NCI-H446 treated with DMSO at 0.1 percent for 48 hours (cell line): ENCODE results near the gene NFYC.

Source experiments
- DNase-seq: peaks from one replicate; lab custom pipeline; 2025; lab: John Stamatoyannopoulos, UW

NFYC gene

DNA sequence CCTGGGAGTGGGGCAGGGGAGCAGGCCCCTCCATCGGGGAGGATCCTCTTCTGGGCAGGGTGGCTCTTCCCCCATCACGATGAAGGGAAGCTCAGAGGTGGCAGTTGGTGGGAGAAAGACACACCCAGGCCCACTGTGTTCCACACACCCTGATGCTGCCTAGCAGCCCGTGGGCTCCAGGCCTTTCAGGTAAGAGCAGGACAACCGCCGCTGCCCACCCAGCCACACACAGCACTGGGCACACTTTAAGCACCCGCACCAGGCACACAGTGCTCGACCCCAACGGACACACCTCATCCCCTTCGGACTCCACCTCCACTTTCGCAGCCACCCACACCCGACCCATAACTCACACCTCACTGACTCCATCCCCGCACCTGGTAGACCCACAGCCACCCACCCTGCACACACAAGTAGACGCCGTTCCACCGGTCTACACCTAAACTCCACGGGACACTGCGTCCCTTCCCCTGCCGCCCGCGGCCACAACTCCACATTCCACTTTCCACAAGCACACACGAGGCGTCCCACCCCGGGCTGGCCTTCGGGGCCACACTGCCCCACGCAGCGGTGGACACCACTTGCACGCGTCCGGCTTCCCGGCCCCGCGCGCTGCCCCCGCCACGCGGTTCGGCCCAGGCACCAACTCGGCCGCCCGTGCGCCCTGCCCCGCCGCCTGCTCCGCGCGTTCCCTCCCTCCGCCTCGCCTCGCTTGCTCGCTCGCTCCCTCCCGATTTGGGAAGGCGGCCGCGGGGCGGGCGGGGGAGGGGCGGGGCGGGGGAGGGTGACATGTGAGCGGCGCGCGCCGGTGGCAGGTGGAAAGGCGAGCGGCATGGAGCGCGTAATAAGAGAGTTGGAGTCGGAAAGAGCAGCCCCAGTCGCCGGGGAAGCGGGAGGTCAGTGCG, 91.7 kb downstream of the NFYC start, which contains the start of gene KCNQ4:
TSS of gene KCNQ4 (plus strand) at position 787 of the 905 bp plus-strand sequence. CDS start 307 bp downstream, outside the sequence.
- no peak for DNase-seq

DNA sequence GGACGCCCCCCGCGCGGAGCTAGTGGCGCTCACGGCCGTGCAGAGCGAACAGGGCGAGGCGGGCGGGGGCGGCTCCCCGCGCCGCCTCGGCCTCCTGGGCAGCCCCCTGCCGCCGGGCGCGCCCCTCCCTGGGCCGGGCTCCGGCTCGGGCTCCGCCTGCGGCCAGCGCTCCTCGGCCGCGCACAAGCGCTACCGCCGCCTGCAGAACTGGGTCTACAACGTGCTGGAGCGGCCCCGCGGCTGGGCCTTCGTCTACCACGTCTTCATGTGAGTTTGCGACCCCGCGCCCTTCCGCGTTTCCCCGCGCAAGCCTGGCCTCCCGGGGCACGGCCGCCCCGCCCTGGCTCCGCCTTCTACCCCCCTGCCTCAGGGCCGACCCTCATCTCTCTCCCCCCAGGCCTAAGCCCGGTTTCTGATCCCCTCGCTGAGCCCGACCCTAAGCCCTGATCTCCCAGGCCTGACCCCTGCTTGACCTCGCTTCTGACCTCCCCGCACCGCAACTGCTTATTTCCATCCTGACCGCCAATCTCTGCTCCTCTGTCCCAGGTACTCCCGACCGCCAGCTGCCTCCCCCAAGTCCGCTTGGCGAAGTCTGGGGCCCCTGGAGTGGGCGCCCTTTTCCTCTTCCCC, 92.8 kb downstream of the NFYC start:
- no peak for DNase-seq

GRCh38 chr1:40784771-40785151, 93.3 kb downstream of the NFYC start:
- no peak for DNase-seq

DNA sequence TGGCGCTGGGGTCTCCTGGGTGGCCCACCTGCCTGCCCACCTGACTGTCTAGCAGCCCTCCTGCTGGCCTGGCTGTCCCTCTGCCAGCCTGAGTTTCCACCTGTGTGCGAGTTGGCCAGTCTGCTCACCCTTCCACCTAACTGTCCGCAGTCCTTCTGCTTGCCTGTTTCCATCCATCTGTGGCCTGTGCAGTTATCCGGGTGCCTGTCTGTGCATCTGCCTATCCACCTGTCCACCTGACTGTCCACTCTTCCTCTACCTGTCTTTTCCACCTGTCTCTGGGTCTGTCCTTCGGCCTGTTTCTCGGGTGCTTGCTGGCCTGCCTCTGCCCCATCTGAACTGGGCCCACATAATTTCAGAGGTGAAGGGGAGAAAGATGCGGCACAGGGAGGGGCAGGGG, 93.9 kb downstream of the NFYC start:
- DNase-seq, result no peak

- DNase-seq, result no peak
These were observed 94.9 kb downstream of the NFYC start for GRCh38 chr1:40786171-40786994.

DNA sequence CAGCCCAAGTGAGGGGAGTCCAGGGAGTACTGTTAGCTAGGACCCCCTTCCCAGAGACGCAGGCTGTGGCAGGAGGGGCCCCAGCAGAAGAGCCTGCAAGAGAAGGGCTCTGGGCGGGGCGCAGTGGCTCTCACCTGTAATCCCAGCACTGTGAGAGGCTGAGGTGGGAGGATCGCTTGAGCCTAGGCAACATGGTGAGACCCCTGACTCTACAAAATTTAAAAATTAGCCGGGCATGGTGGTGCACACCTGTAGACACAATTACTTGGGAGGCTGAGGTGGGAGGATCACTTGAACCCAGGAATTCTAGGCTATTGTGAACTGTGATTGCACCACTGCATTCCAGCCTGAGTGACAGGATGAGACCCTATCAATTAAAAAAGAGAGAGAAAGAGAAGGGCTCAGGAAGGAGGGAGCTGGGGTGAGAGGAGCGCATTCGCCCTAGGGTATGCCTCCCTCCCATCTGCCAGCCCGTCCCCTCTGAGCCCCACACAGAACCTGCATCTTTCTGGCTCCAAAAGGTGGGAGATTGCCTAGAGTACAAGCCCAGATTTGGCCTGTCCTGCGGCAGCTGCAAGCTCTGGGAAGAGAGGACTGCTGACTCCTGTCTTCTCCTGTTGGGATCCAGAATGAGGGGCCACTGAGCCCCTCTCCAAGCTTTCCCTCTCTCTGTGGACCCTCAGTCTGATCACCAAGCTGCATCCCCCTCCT, 95.6 kb downstream of the NFYC start:
- no peak for DNase-seq

GRCh38 chr1:40787737-40788560, 96.4 kb downstream of the NFYC start:
- DNase-seq, result no peak

DNA sequence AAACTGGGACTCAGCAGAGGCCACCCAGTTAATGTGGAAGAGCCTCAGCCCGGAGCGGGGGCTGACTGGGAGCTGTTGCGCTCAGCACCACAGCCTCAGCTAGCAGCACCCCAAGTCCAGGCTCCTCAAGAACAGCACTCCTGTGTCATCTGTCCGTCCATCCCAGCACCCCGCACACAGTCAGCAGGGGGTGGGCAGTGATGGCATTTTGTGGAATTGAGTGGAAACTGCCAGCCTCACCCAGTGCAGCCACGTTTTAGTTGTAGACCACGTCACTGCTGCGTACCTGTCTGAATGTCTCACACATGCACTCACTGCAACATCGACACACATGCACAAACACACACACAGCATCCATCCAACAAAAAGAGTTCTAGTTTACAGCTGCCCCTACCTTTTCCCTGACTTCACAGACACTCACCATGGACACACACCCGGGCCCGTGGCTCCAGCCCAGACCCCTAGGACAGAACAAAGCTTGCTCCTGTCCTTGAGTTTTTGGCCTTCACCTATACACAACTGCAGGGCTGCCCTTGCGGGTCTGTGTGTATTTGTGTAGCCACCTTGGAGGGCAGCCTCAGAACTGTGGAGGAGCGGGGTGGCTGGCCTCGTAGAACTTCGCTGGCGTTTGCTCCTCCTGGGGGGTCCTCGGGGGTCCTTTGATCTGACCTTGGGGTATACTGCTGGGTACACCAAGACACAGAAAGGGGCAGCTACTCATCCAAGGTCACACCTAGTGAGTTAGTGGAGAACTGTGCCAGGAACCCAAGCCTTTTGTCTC, 97.2 kb downstream of the NFYC start:
- DNase-seq, result no peak

DNA sequence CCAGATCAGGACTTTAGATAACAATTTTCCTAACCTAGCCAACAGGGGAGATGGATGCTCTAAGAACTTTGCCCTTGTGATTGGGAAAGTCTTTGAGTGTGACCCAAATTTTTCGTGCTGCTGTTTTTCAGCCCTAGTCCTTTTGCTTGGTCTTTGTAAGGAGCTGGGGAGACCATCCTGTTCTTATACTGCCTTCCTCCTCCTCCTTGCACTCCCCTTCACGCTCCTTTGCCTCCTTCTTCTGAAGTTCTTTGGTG, 97.8 kb downstream of the NFYC start:
- no peak for DNase-seq

DNA sequence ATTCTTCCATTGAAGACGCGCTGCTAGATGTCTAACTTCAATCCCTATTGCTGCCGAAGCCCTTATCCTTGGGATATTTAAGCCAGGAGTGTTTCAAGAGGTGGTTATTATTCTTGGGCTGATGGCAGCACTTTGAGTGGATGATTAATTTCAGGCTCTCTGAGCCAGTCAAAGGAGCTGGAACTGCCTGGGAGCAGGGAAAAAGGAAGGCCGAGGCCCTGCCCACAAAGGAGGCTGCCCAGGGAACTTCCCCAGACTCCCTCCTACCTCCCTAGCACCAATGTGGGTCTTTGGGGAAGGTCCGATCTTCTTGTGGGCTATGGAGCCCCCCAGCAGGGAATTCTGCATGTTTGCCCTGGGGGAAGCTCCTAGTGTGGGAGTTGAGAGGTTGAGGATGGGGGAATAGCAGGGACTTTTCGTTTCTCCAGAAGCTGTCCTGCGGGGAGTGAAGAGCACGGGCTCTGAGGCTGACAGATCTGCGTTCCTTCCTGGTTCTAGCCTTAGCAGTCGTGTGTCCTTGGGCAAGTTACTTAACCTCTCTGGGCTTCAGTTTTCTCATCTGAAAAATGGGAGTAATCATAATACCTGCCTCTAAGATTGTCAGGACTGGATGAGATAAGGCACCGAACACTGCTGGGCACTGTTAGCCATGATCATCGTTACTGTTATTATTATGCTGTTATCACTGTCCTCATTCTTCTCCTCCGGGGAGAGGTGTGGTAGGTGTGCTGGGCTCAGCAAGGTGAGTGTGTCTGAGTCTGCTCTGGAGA, 98.3 kb downstream of the NFYC start:
- DNase-seq, result no peak

DNA sequence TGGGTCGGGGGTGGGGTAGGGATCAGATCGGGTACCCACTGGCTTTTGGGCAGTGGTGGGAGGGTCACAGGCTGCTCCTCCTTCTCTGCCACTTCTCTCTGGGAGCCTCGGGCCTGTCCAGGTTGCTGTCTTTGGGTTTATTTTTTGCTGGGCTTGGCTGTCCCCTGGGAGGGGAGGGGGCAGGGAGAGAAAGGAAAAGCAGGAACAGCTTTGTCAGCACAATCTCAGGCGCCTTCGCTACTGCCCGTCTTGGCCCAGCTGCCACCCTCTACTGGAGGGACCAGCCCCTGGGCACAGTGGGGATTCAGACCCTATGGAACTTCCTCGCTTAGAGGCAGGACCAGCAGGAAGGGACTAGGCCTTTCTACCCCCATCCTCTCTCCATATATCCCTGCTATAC, 100.5 kb downstream of the NFYC start:
- no peak for DNase-seq

DNA sequence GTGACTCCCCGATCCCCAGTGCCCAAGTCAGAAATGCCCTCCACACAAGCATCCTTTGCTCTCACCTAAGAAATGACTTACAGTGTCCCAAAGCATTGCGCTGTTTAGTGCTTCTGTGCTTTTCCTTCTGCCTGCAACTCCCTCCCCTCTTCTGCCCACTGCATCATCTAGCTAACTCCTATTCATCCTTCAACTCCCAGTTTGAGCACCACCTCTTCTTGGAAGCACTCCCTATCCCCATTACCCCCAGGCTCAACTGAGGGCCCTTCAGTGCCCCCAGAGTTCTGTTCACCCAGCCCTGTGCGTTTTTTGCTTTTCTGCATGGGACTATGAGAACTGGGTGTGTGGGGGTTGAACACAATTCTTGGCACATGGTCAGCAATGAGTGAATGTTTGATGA, 102.1 kb downstream of the NFYC start:
- DNase-seq, result no peak

- DNase-seq, result no peak
These were observed 102.5 kb downstream of the NFYC start for GRCh38 chr1:40794048-40794447.

DNA sequence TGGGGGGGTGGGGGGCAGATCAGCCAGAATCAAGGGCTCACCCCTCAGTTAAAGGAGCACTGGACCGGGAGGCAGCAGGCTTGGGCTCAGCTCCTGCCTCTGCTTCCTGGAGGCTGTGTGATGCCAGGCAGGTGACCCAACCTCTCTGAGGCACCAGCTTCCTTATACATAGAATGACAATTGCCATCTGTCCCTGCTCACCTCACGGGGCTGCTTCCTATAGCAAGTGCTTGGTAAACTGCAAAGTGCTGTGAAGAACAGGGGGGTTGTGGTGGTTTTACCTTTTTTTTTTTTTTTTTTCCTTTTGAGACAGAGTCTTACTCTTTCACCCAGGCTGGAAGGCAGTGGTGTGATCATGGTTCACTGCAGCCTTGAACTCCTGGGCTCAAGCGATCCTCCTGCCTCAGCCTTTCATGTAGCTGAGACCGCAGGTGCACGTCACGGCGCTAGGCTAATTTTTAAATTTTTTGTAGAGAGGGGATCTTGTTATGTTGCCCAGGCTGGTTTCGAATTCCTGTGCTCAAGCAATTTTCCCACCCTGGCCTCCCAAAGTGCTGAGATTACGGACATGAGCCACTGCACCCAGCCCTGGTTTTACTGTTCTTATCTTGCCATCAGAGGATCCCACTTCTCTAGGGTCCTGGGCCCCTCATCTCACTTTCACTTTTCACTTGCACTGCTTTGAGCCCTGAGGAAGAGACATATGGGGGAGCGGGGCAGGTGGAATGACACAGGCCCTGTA, 103.6 kb downstream of the NFYC start:
- DNase-seq, result no peak

DNA sequence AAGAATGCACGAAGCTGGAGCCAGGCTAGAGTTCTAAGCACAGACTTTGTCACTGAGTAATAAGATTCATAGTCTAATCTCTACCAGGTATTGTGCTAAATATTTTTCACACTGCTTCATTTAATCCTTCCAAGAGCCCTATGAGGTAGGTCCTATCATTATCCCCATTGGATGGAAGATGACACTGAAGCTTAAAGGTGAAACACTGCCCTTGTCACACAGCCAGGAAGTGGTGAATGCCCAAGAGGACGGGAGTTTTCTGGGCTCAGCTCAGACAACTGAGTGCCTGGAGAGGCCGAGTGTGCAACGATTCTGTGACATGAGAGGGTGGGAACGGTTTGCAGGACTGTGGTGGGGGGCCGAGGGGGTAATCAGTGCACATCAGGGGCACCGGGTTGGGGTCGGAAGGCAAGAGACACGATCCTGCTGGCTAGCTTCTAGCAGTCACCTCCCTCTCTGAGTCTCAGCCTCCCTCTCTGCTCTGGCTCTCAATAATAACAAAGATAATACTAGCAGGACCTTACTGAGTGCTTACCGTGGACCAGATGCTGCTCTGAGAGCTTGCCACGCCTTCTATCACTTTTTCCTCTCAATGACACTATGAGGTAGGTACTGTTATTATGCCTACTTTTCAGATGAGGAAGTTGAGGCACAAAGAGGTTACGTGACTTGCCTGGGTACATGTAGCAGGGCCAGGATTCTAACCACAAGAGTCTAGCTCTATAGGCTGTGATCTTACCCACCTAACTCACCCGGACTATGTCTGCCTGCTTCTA, 104.5 kb downstream of the NFYC start:
- DNase-seq, result no peak

DNA sequence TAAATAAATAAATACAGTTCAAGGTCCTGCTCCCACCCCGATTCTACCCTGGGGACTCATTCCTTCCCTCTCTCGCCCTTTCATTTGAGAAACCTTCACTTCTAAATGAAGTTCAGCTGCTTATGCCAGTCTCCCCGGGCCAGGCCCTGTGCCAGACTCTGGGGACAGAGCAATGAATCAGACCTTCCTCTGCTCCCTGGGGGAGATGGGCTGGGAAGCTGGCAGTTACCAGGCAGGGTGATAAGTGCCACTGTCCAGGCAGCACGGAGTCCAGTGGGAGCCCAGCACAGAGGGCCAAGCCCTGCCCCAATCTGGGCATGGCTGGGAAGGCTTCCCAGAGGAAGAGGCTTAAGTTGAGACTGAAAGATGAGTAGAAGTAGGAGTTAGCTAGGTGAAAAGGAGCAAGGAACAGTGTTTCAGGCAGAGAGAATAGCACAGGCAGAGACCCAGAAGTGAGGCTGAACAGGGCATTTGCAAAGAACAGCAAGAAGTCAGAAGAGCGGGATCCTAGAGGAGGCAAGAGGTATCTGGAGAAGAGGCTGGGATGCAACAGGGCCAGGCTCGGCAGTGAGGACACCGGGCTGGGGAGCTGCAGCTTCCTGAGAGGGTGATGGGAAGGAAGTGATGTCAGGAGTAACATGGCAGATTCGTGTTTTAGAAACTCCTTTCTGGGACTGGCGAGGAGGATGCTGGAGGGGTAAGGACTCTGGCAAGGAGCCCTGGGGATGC, 105.6 kb downstream of the NFYC start:
- DNase-seq, result no peak

DNA sequence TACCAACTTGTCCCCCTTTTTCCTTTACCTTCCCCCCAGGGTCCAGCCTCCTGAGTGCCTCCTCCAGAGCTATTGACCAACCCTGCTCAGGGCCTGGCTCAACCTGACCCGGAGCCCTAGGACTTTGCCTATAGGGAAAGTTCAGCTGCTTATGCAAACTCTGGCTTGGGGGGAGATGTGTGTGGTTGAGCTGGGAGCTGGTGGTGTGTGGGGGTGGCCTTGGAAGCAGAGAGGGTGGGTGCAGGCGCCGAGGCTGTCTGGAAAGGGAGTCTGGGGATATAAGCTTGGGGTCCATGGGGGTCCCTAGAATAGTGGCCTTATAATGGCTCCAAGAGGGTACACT, 106.1 kb downstream of the NFYC start:
- DNase-seq, result no peak
